NCI-H345 treated with DMSO at 0.1 percent for 48 hours (cell line): ENCODE data around the gene PADI1.

Experiments used
- DNase-seq: peaks from one replicate; lab custom pipeline; 2025; ENCODE audit not compliant: unreplicated experiment; lab: John Stamatoyannopoulos, UW

Gene PADI1

GRCh38 chr1:17265950-17266349, 61.0 kb downstream of the PADI1 start:
- no peak for DNase-seq

- no peak for DNase-seq
These were observed 66.2 kb downstream of the PADI1 start for GRCh38 chr1:17270891-17271765.

- no peak for DNase-seq
These were observed 67.1 kb downstream of the PADI1 start for GRCh38 chr1:17272066-17272465.

GRCh38 chr1:17272646-17273045, 67.7 kb downstream of the PADI1 start:
- no peak for DNase-seq

- no peak for DNase-seq
These were observed 68.2 kb downstream of the PADI1 start for GRCh38 chr1:17273096-17273495.

- DNase-seq = no peak
These were observed 69.5 kb downstream of the PADI1 start for GRCh38 chr1:17274186-17275170.

GRCh38 chr1:17276568-17276967, 71.6 kb downstream of the PADI1 start:
- no peak for DNase-seq

GRCh38 chr1:17277511-17278159, 72.7 kb downstream of the PADI1 start:
- DNase-seq = no peak

GRCh38 chr1:17278996-17279830, 74.3 kb downstream of the PADI1 start:
- DNase-seq = no peak

GRCh38 chr1:17280436-17280835, 75.5 kb downstream of the PADI1 start:
- no peak for DNase-seq

GRCh38 chr1:17280894-17281293, 76.0 kb downstream of the PADI1 start:
- no peak for DNase-seq

GRCh38 chr1:17281775-17282181, 76.8 kb downstream of the PADI1 start:
- DNase-seq = no peak

GRCh38 chr1:17282836-17283235, 77.9 kb downstream of the PADI1 start:
- no peak for DNase-seq

- no peak for DNase-seq
These were observed 81.7 kb downstream of the PADI1 start for GRCh38 chr1:17286646-17287045.

GRCh38 chr1:17287130-17287776, 82.3 kb downstream of the PADI1 start:
- DNase-seq = no peak

- DNase-seq = no peak
These were observed 84.8 kb downstream of the PADI1 start for GRCh38 chr1:17289721-17290120.

GRCh38 chr1:17290553-17290952, 85.6 kb downstream of the PADI1 start:
- DNase-seq = no peak

- no peak for DNase-seq
These were observed 87.6 kb downstream of the PADI1 start for GRCh38 chr1:17292299-17293160.
